Panc1 (cell line): ENCODE measurements around the gene SPATA13.

Source experiments
- POLR2AphosphoS5 ChIP-seq: IDR thresholded peaks from 2 replicates; pipeline ENCODE4 v1.6.1; 2012; ENCODE audit warnings: mild to moderate bottlenecking, low read depth, low read length, moderate library complexity
- TCF7L2 ChIP-seq: IDR thresholded peaks from 2 replicates; pipeline ENCODE4 v1.6.1; 2011; ENCODE audit warnings: mild to moderate bottlenecking, low read depth, low read length, inconsistent platforms
- TF ChIP-seq, protein P1 (sequence below): fragments of 450-650 bp; IDR thresholded peaks from 2 replicates; pipeline ENCODE4 v1.5.1; 2017; ENCODE audit warnings: mild to moderate bottlenecking
- TF ChIP-seq, protein P2 (sequence below), 2 experiments: IDR thresholded peaks; 2 replicates each; pipeline ENCODE4 v1.6.1; 2011 to 2012; ENCODE audit warnings: low read depth in 2 of 2, control low read depth in 1 of 2, low read length in 1 of 2, mild to moderate bottlenecking in 1 of 2, moderate library complexity in 1 of 2; ENCODE audit not compliant: insufficient read depth in 1 of 2

DNA sequence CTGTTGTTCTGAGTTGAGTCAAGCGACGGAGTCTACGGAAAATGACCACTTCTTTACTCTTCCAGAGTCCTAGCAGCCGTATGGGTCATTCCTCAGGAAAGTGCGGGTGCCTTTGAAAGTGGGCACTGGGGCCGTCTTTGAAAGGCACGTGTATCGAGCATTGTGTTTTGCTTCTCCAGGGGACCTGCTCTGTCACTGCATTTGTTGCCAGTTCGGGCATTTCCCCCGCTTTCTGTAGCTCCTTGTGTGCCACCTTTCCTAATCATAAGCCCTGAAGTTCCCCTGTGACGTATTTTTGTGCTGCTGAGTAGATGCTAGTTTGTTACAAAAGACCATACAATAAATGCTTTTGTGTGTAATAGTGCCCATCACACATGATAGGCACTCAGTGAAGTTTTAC lies 24.4 kb downstream of the SPATA13 start:
- TF ChIP-seq, protein P1, sequence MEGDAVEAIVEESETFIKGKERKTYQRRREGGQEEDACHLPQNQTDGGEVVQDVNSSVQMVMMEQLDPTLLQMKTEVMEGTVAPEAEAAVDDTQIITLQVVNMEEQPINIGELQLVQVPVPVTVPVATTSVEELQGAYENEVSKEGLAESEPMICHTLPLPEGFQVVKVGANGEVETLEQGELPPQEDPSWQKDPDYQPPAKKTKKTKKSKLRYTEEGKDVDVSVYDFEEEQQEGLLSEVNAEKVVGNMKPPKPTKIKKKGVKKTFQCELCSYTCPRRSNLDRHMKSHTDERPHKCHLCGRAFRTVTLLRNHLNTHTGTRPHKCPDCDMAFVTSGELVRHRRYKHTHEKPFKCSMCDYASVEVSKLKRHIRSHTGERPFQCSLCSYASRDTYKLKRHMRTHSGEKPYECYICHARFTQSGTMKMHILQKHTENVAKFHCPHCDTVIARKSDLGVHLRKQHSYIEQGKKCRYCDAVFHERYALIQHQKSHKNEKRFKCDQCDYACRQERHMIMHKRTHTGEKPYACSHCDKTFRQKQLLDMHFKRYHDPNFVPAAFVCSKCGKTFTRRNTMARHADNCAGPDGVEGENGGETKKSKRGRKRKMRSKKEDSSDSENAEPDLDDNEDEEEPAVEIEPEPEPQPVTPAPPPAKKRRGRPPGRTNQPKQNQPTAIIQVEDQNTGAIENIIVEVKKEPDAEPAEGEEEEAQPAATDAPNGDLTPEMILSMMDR = no peak
- TF ChIP-seq TCF7L2 (no peak), POLR2AphosphoS5 (no peak)
- TF ChIP-seq, protein P2, sequence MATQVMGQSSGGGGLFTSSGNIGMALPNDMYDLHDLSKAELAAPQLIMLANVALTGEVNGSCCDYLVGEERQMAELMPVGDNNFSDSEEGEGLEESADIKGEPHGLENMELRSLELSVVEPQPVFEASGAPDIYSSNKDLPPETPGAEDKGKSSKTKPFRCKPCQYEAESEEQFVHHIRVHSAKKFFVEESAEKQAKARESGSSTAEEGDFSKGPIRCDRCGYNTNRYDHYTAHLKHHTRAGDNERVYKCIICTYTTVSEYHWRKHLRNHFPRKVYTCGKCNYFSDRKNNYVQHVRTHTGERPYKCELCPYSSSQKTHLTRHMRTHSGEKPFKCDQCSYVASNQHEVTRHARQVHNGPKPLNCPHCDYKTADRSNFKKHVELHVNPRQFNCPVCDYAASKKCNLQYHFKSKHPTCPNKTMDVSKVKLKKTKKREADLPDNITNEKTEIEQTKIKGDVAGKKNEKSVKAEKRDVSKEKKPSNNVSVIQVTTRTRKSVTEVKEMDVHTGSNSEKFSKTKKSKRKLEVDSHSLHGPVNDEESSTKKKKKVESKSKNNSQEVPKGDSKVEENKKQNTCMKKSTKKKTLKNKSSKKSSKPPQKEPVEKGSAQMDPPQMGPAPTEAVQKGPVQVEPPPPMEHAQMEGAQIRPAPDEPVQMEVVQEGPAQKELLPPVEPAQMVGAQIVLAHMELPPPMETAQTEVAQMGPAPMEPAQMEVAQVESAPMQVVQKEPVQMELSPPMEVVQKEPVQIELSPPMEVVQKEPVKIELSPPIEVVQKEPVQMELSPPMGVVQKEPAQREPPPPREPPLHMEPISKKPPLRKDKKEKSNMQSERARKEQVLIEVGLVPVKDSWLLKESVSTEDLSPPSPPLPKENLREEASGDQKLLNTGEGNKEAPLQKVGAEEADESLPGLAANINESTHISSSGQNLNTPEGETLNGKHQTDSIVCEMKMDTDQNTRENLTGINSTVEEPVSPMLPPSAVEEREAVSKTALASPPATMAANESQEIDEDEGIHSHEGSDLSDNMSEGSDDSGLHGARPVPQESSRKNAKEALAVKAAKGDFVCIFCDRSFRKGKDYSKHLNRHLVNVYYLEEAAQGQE (IDR thresholded peaks at IDR 0.05; ENCODE audit: insufficient read depth in 1 of 2, low read depth in 2 of 2, low read length in 1 of 2) = no peak
